Stomach (tissue), 9 donors: ENCODE results near the gene ABCA3. TPM values are rescaled to one million over a fixed set of nuclear protein-coding genes. Genes with fewer than 3 reads are reported as not detected.

Experiments
- DNase-seq, 2 donors: peaks; one replicate each; pipeline versions ENCODE4 v3.0.0 to v3.0.0-alpha.2; 2013 to 2019
- H3K27ac ChIP-seq, 5 donors: fragments of 200-600 bp in 4 of 5; sonication (generic) in 4 of 5; one replicate each; pipeline ENCODE4 v1.5.1; 2013 to 2019; ENCODE audit warnings: mild to moderate bottlenecking in 1 of 5, moderate library complexity in 1 of 5
- H3K27me3 ChIP-seq, 3 donors: fragments of 200-600 bp; sonication (generic); one replicate each; pipeline ENCODE4 v1.5.1; 2017 to 2019; ENCODE audit warnings: mixed run types in 1 of 3
- H3K36me3 ChIP-seq, 4 donors: fragments of 200-600 bp; sonication (generic); 1 replicate in 3 of 4; 2 replicates in 1 of 4; pipeline ENCODE4 v1.5.1; 2016 to 2019
- H3K4me1 ChIP-seq, 4 donors: fragments of 200-600 bp; sonication (generic); one replicate each; pipeline ENCODE4 v1.5.1; 2016 to 2019
- H3K4me3 ChIP-seq, 4 donors: fragments of 200-600 bp; sonication (generic) in 3 of 4; one replicate each; pipeline ENCODE4 v1.5.1; 2016 to 2019; ENCODE audit warnings: mild to moderate bottlenecking in 1 of 4
- H3K9me3 ChIP-seq, 4 donors: fragments of 200-600 bp; sonication (generic); one replicate each; pipeline ENCODE4 v1.5.1; 2016 to 2019
- EP300 ChIP-seq: sonication (generic); formaldehyde crosslinking; IDR thresholded peaks from one replicate; pipeline ENCODE4 v1.6.1; 2017; ENCODE audit warnings: antibody characterized with exemption
- POLR2A ChIP-seq, 4 donors: fragments of 450-650 bp; IDR thresholded peaks; one replicate each; pipeline ENCODE4 v1.6.1; 2016; ENCODE audit warnings: antibody characterized with exemption in 4 of 4, control low read depth in 2 of 4, mild to moderate bottlenecking in 1 of 4, moderate library complexity in 1 of 4
- POLR2AphosphoS5 ChIP-seq, 3 donors: sonication (generic); formaldehyde crosslinking; IDR thresholded peaks; one replicate each; pipeline ENCODE4 v1.6.1; 2016; ENCODE audit warnings: antibody characterized with exemption in 3 of 3
- WGBS, 5 donors: extraction: QIAGEN DNeasy Blood & Tissue Kit in 3 of 5; methylation state at CpG; one replicate each; pipeline versions ENCODE4 v1.1.5 to v1.1.7; 2013 to 2018; 5-methylcytosine and 5-hydroxymethylcytosine counted together
- intact Hi-C: fragments of 100-400 bp; cut with DNase I; formaldehyde crosslinking; loops from one replicate; pipeline ENCODE4 v1.15.1; 2023; ENCODE audit warnings: low total_unique reads
- polyA plus RNA-seq, 3 donors: library from polyadenylated mRNA; stranded (reverse); fragments of 200-250 nt; gene quantifications; one replicate each; pipeline ENCODE4 v1.2.3, GENCODE V29; 2013
- small RNA-seq, 4 donors: library from RNA; depleted of rRNA; stranded (forward); fragments of <200 nt; gene quantifications; one replicate each; pipeline ENCODE3, GENCODE V24; 2016
- total RNA-seq, 5 donors: library from RNA; depleted of rRNA; stranded (reverse); fragments of >200 nt; gene quantifications; one replicate each; pipeline versions ENCODE4 v1.1.0 to v1.2.3, GENCODE V29; 2014 to 2016
- TF ChIP-seq, protein P1 (sequence below), 7 experiments: fragments of 450-650 bp in 4 of 7; fragments of 200-600 bp in 3 of 7; sonication (generic) in 3 of 7; IDR thresholded peaks; one replicate each; pipeline ENCODE4 v1.5.1; 2016 to 2019; ENCODE audit warnings: antibody characterized with exemption in 7 of 7, control low read depth in 2 of 7, mild to moderate bottlenecking in 1 of 7
- donor health status: healthy with polysubstance abuse.
- donor health status: Bipolar disorder and iron deficiency.
- donor health status: healthy.

The ABCA3 gene
- total and polyA plus RNA-seq, 8 donors = 0.61 to 39.3 (median 3.9) TPM

DNA sequence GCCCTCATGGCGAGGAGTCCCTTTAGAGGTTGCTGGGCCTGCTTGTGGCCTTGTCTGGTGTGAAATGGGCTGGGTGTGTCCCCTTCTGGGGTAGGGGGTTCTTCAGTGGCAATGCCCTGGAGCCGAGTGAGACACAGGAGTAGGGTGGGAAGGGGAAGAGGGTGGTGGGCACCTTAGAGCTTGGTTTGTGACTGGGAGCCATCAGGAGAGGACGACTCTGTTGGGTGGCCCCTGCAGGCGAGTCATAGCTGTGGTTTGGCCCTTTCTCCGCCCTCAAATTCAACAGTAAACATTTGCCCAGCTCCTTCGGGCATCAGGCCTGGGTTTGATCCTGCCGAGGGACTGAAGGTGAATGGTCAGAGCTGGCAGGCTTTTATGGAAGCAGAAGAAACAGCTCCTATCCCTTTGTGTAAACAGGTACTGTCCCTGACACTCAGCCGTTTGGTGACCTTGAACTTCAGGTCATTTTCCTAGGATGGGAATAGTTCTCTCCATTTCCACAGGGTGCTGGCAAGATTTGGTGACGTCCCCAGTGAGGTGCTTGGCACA is 114.2 kb downstream of the ABCA3 start:
- Histone ChIP-seq H3K27me3 (no peaks in the 10 kb centered on the region), H3K4me3 (no peak overlapping the region), H3K9me3 (no peaks in the 10 kb centered on the region), H3K4me1 (peaks cover 26 to 44% (median 37%) of the 10 kb centered on the region in 4 donors), H3K36me3 (peaks cover 33 to 50% (median 44%) of the 10 kb centered on the region in 4 donors), H3K27ac (peak overlapping the region; percentile 11 to 44 (median 38))
- intact Hi-C loops = no loop called here
- TF ChIP-seq, protein P1, sequence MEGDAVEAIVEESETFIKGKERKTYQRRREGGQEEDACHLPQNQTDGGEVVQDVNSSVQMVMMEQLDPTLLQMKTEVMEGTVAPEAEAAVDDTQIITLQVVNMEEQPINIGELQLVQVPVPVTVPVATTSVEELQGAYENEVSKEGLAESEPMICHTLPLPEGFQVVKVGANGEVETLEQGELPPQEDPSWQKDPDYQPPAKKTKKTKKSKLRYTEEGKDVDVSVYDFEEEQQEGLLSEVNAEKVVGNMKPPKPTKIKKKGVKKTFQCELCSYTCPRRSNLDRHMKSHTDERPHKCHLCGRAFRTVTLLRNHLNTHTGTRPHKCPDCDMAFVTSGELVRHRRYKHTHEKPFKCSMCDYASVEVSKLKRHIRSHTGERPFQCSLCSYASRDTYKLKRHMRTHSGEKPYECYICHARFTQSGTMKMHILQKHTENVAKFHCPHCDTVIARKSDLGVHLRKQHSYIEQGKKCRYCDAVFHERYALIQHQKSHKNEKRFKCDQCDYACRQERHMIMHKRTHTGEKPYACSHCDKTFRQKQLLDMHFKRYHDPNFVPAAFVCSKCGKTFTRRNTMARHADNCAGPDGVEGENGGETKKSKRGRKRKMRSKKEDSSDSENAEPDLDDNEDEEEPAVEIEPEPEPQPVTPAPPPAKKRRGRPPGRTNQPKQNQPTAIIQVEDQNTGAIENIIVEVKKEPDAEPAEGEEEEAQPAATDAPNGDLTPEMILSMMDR (IDR thresholded peaks at IDR 0.05) = no peak
- TF ChIP-seq EP300 (no peak), POLR2A (IDR thresholded peaks at IDR 0.05) (no peak), POLR2AphosphoS5 (IDR thresholded peaks at IDR 0.05) (no peak)
- WGBS, 5 donors = 30 to 43% (median 39%) methylated on average over 9 of the region's 9 CpGs
- peak; percentile 53 to 74 for DNase-seq

Small RNA genes lying within 50 kb of the gene (small RNA-seq; reads per million reads assigned to genes)
- gene MIR3677 (0 reads per million in 4 donors), gene MIR4717 (0 reads per million in 4 donors)

Other genes with a start within 250 kb of the ABCA3 start
- gene PKD1, start 204.8 kb downstream of the ABCA3 start, total RNA-seq = 100 to 1,000 TPM in 3 of 5 donors, 10 to 100 TPM in 2; 88.5 to 776 (median 459) TPM
- 10 to 100 TPM; 10.4 to 58.9 (median 22.7) TPM for gene PKD1, start 204.8 kb downstream of the ABCA3 start, polyA plus RNA-seq
- 100 to 1,000 TPM in 1 of 5 donors, 10 to 100 TPM in 1, not detected in 3; 27.2 to 114 TPM for gene RAB26, start 192.1 kb downstream of the ABCA3 start, total RNA-seq
- 10 to 100 TPM; 15.1 to 63.4 (median 20.3) TPM for gene RAB26, start 192.1 kb downstream of the ABCA3 start, polyA plus RNA-seq
- 100 to 1,000 TPM in 1 of 5 donors, 10 to 100 TPM in 4; 20.9 to 204 (median 58.9) TPM for gene TRAF7, start 184.9 kb downstream of the ABCA3 start, total RNA-seq
- 10 to 100 TPM; 27.1 to 39.5 (median 37.3) TPM for gene TRAF7, start 184.9 kb downstream of the ABCA3 start, polyA plus RNA-seq
- under 1 TPM in 1 of 5 donors, not detected in 4; 0.73 TPM for gene CASKIN1, start 144.1 kb downstream of the ABCA3 start, total RNA-seq
- gene CASKIN1, start 144.1 kb downstream of the ABCA3 start, polyA plus RNA-seq = under 1 TPM; 0.15 to 0.55 (median 0.19) TPM
- 100 to 1,000 TPM in 1 of 5 donors, 10 to 100 TPM in 3, 1 to 10 TPM in 1; 7.5 to 235 (median 56.2) TPM for gene MLST8, start 135.3 kb downstream of the ABCA3 start, total RNA-seq
- gene MLST8, start 135.3 kb downstream of the ABCA3 start, polyA plus RNA-seq = 10 to 100 TPM; 46.8 to 68.1 (median 55.3) TPM
- gene BRICD5, start 129.9 kb downstream of the ABCA3 start, total RNA-seq = 10 to 100 TPM in 4 of 5 donors, 1 to 10 TPM in 1; 2.6 to 78.8 (median 16.5) TPM
- 1 to 10 TPM; 4.2 to 6.5 (median 6.3) TPM for gene BRICD5, start 129.9 kb downstream of the ABCA3 start, polyA plus RNA-seq
- gene PGP, start 125.9 kb downstream of the ABCA3 start, total RNA-seq = 10 to 100 TPM in 4 of 5 donors, 1 to 10 TPM in 1; 9.4 to 90.4 (median 15.9) TPM
- 10 to 100 TPM in 2 of 3 donors, 1 to 10 TPM in 1; 9.3 to 11.0 (median 10.0) TPM for gene PGP, start 125.9 kb downstream of the ABCA3 start, polyA plus RNA-seq
- 100 to 1,000 TPM in 1 of 5 donors, 10 to 100 TPM in 4; 12.7 to 114 (median 64.5) TPM for gene E4F1, start 117.1 kb downstream of the ABCA3 start, total RNA-seq
- 10 to 100 TPM; 21.4 to 25.2 (median 23.8) TPM for gene E4F1, start 117.1 kb downstream of the ABCA3 start, polyA plus RNA-seq
- not detected for gene DNASE1L2, start 104.3 kb downstream of the ABCA3 start, total RNA-seq
- gene DNASE1L2, start 104.3 kb downstream of the ABCA3 start, polyA plus RNA-seq = under 1 TPM in 2 of 3 donors, not detected in 1; 0.68 to 0.90 TPM
- 100 to 1,000 TPM in 3 of 5 donors, 10 to 100 TPM in 2; 20.4 to 234 (median 113) TPM for gene ECI1, start 89.1 kb downstream of the ABCA3 start, total RNA-seq
- 100 to 1,000 TPM in 2 of 3 donors, 10 to 100 TPM in 1; 84.3 to 109 (median 106) TPM for gene ECI1, start 89.1 kb downstream of the ABCA3 start, polyA plus RNA-seq
- 100 to 1,000 TPM in 4 of 5 donors, 10 to 100 TPM in 1; 72.7 to 162 (median 116) TPM for gene RNPS1, start 72.6 kb downstream of the ABCA3 start, total RNA-seq
- gene RNPS1, start 72.6 kb downstream of the ABCA3 start, polyA plus RNA-seq = 100 to 1,000 TPM in 1 of 3 donors, 10 to 100 TPM in 2; 80.9 to 127 (median 99.2) TPM
- 1 to 10 TPM; 1.3 to 7.8 (median 5.2) TPM for gene CCNF, start 88.7 kb upstream of the ABCA3 start, total RNA-seq
- gene CCNF, start 88.7 kb upstream of the ABCA3 start, polyA plus RNA-seq = 1 to 10 TPM in 2 of 3 donors, under 1 TPM in 1; 0.46 to 3.6 (median 1.9) TPM
- 1 to 10 TPM in 3 of 5 donors, not detected in 2; 1.3 to 3.8 (median 3.6) TPM for gene TEDC2, start 119.4 kb upstream of the ABCA3 start, total RNA-seq
- 1 to 10 TPM in 2 of 3 donors, not detected in 1; 1.5 to 2.7 TPM for gene TEDC2, start 119.4 kb upstream of the ABCA3 start, polyA plus RNA-seq
- gene NTN3, start 130.6 kb upstream of the ABCA3 start, total RNA-seq = 1 to 10 TPM in 1 of 5 donors, not detected in 4; 1.8 TPM
- gene NTN3, start 130.6 kb upstream of the ABCA3 start, polyA plus RNA-seq = not detected
- 10 to 100 TPM in 4 of 5 donors, 1 to 10 TPM in 1; 5.0 to 35.6 (median 18.7) TPM for gene TBC1D24, start 134.4 kb upstream of the ABCA3 start, total RNA-seq
- 1 to 10 TPM; 3.2 to 4.2 (median 3.4) TPM for gene TBC1D24, start 134.4 kb upstream of the ABCA3 start, polyA plus RNA-seq
- gene ATP6V0C, start 173.2 kb upstream of the ABCA3 start, total RNA-seq = 100 to 1,000 TPM in 2 of 5 donors, 10 to 100 TPM in 2, 1 to 10 TPM in 1; 8.1 to 169 (median 68.3) TPM
- gene ATP6V0C, start 173.2 kb upstream of the ABCA3 start, polyA plus RNA-seq = 100 to 1,000 TPM in 1 of 3 donors, 10 to 100 TPM in 2; 49.8 to 113 (median 82.3) TPM
- gene AMDHD2, start 179.6 kb upstream of the ABCA3 start, total RNA-seq = 10 to 100 TPM; 13.4 to 76.8 (median 28.7) TPM
- gene AMDHD2, start 179.6 kb upstream of the ABCA3 start, polyA plus RNA-seq = 10 to 100 TPM; 17.2 to 24.7 (median 21.1) TPM
- under 1 TPM in 1 of 5 donors, not detected in 4; 0.58 TPM for gene CEMP1, start 190.7 kb upstream of the ABCA3 start, total RNA-seq
- under 1 TPM in 2 of 3 donors, not detected in 1; 0.43 to 0.61 TPM for gene CEMP1, start 190.7 kb upstream of the ABCA3 start, polyA plus RNA-seq
- 10 to 100 TPM; 18.7 to 86.9 (median 33.4) TPM for gene PDPK1, start 197.3 kb upstream of the ABCA3 start, total RNA-seq
- gene PDPK1, start 197.3 kb upstream of the ABCA3 start, polyA plus RNA-seq = 10 to 100 TPM in 1 of 3 donors, 1 to 10 TPM in 2; 7.0 to 18.3 (median 9.2) TPM